H9 (cell line): ENCODE data around the gene TOGARAM1. TPM values are rescaled to one million over a fixed set of nuclear protein-coding genes. Genes with fewer than 3 reads are reported as not detected.

Source experiments
- DNase-seq: peaks from one replicate; pipeline ENCODE4 v3.0.0-alpha.2; 2017
- H2AFZ ChIP-seq: one replicate; pipeline ENCODE4 v1.6.1; 2013; ENCODE audit warnings: mild to moderate bottlenecking, low read length, control low read depth, moderate library complexity
- H2AK5ac ChIP-seq: 2 replicates; pipeline ENCODE4 v1.6.1; 2013; ENCODE audit warnings: low read length, control low read depth, mixed read lengths; ENCODE audit not compliant: insufficient read length
- H2BK120ac ChIP-seq: one replicate; pipeline ENCODE4 v1.6.1; 2013; ENCODE audit warnings: low read depth, mild to moderate bottlenecking, low read length, control low read depth, inconsistent platforms; ENCODE audit not compliant: poor library complexity, severe bottlenecking
- H2BK12ac ChIP-seq: 2 replicates; pipeline ENCODE4 v1.6.1; 2013; ENCODE audit warnings: low read length, control low read depth, mixed read lengths, low read depth; ENCODE audit not compliant: insufficient read length
- H2BK15ac ChIP-seq: 2 replicates; pipeline ENCODE4 v1.6.1; 2013; ENCODE audit warnings: low read depth, low read length, control low read depth
- H2BK20ac ChIP-seq: one replicate; pipeline ENCODE4 v1.6.1; 2013; ENCODE audit warnings: low read depth, mild to moderate bottlenecking, low read length, control low read depth, inconsistent platforms; ENCODE audit not compliant: poor library complexity, severe bottlenecking
- H2BK5ac ChIP-seq: 2 replicates; pipeline ENCODE4 v1.6.1; 2013; ENCODE audit warnings: low read length, control low read depth, mixed read lengths; ENCODE audit not compliant: insufficient read length
- H3K14ac ChIP-seq: 2 replicates; pipeline ENCODE4 v1.6.1; 2013; ENCODE audit warnings: low read length, control low read depth; ENCODE audit not compliant: insufficient read depth
- H3K18ac ChIP-seq: 2 replicates; pipeline ENCODE4 v1.6.1; 2013; ENCODE audit warnings: low read depth, mild to moderate bottlenecking, mixed read lengths, low read length, control low read depth; ENCODE audit not compliant: insufficient read length
- H3K23ac ChIP-seq: 2 replicates; pipeline ENCODE4 v1.6.1; 2013; ENCODE audit warnings: low read length, control low read depth, mixed read lengths, low read depth; ENCODE audit not compliant: insufficient read length
- H3K23me2 ChIP-seq: 2 replicates; pipeline ENCODE4 v1.6.1; 2013; ENCODE audit warnings: low read depth, mild to moderate bottlenecking, mixed read lengths, low read length, control low read depth; ENCODE audit not compliant: insufficient read length, poor library complexity, severe bottlenecking
- H3K27ac ChIP-seq: 2 replicates; pipeline ENCODE4 v1.5.1; 2013; ENCODE audit warnings: low read length, control low read depth, mixed read lengths, low read depth; ENCODE audit not compliant: insufficient read length
- H3K27me3 ChIP-seq: 2 replicates; pipeline ENCODE4 v1.6.1; 2013; ENCODE audit warnings: low read length, control low read depth, inconsistent platforms; ENCODE audit not compliant: insufficient read depth
- H3K4ac ChIP-seq: 2 replicates; pipeline ENCODE4 v1.6.1; 2013; ENCODE audit warnings: low read depth, mild to moderate bottlenecking, control low read depth, inconsistent platforms, low read length, moderate library complexity
- H3K4me1 ChIP-seq: 2 replicates; pipeline ENCODE4 v1.6.1; 2013; ENCODE audit warnings: low read length, control low read depth, inconsistent platforms; ENCODE audit not compliant: insufficient read depth
- H3K4me2 ChIP-seq: 2 replicates; pipeline ENCODE4 v1.6.1; 2013; ENCODE audit warnings: low read length, control low read depth, mixed read lengths; ENCODE audit not compliant: insufficient read length, insufficient read depth
- H3K56ac ChIP-seq: 2 replicates; pipeline ENCODE4 v1.6.1; 2013; ENCODE audit warnings: low read depth, mild to moderate bottlenecking, mixed read lengths, low read length, control low read depth; ENCODE audit not compliant: insufficient read length
- H3K79me1 ChIP-seq: 2 replicates; pipeline ENCODE4 v1.6.1; 2013; ENCODE audit warnings: low read depth, mild to moderate bottlenecking, moderate library complexity, low read length, control low read depth, inconsistent platforms; ENCODE audit not compliant: insufficient read depth, poor library complexity, severe bottlenecking
- H3K79me2 ChIP-seq: 2 replicates; pipeline ENCODE4 v1.6.1; 2013; ENCODE audit warnings: low read length, control low read depth, inconsistent platforms; ENCODE audit not compliant: insufficient read depth
- H3K9ac ChIP-seq: 2 replicates; pipeline ENCODE4 v1.6.1; 2013; ENCODE audit warnings: low read length, control low read depth, mixed read lengths; ENCODE audit not compliant: insufficient read length; ENCODE audit errors: extremely low read depth
- H3K9me3 ChIP-seq: one replicate; pipeline ENCODE4 v1.6.1; 2013; ENCODE audit warnings: low read depth, low read length, inconsistent platforms; ENCODE audit not compliant: control insufficient read depth
- H3T11ph ChIP-seq: one replicate; pipeline ENCODE4 v1.6.1; 2013; ENCODE audit warnings: mild to moderate bottlenecking, low read length, control low read depth, inconsistent platforms
- H4K20me1 ChIP-seq: one replicate; pipeline ENCODE4 v1.6.1; 2013; ENCODE audit not compliant: control insufficient read depth, insufficient read length, insufficient read depth
- H4K5ac ChIP-seq: 2 replicates; pipeline ENCODE4 v1.6.1; 2013; ENCODE audit warnings: low read depth, mild to moderate bottlenecking, mixed read lengths, low read length, control low read depth; ENCODE audit not compliant: insufficient read length
- H4K8ac ChIP-seq: replicated peaks from 2 replicates; pipeline ENCODE4 v1.6.1; 2013; ENCODE audit warnings: low read length, control low read depth, mixed read lengths, low read depth; ENCODE audit not compliant: insufficient read length
- H4K91ac ChIP-seq: 2 replicates; pipeline ENCODE4 v1.6.1; 2013; ENCODE audit warnings: low read depth, mild to moderate bottlenecking, moderate library complexity, mixed read lengths, low read length, control low read depth; ENCODE audit not compliant: insufficient read length
- H3K27ac Mint-ChIP-seq, 3 experiments: 2 replicates in 2 of 3; 3 replicates in 1 of 3; pipeline ENCODE4 v1.8.0; 2020 to 2021; ENCODE audit warnings: mixed read lengths in 3 of 3, mild to moderate bottlenecking in 1 of 3, moderate library complexity in 1 of 3
- H3K27me3 Mint-ChIP-seq: 2 replicates; pipeline ENCODE4 v1.8.0; 2021; ENCODE audit warnings: low read depth, mild to moderate bottlenecking, moderate library complexity, mixed read lengths
- H3K36me3 Mint-ChIP-seq, 3 experiments: 2 replicates in 2 of 3; 3 replicates in 1 of 3; pipeline ENCODE4 v1.8.0; 2020 to 2021; ENCODE audit warnings: low read depth in 3 of 3, mixed read lengths in 3 of 3; ENCODE audit not compliant: insufficient read depth in 1 of 3
- H3K4me1 Mint-ChIP-seq, 2 experiments: 2 replicates each; pipeline ENCODE4 v1.8.0; 2020; ENCODE audit warnings: mixed read lengths in 2 of 2
- H3K4me3 Mint-ChIP-seq, 2 experiments: 2 replicates in 1 of 2; 3 replicates in 1 of 2; pipeline ENCODE4 v1.8.0; 2020 to 2021; ENCODE audit warnings: mild to moderate bottlenecking in 2 of 2, mixed read lengths in 2 of 2, moderate library complexity in 1 of 2
- H3K9me3 Mint-ChIP-seq, 2 experiments: 2 replicates in 1 of 2; 3 replicates in 1 of 2; pipeline ENCODE4 v1.8.0; 2020; ENCODE audit warnings: mild to moderate bottlenecking in 2 of 2, mixed read lengths in 2 of 2, moderate library complexity in 1 of 2
- WGBS: extraction: QIAGEN DNeasy Blood & Tissue Kit; methylation state at CpG from one replicate; pipeline ENCODE4 v1.1.7; 2013; ENCODE audit warnings: missing lambda C conversion rate, low lambda C conversion rate, mixed read lengths; ENCODE audit not compliant: insufficient read length; ENCODE audit errors: extremely low coverage; 5-methylcytosine and 5-hydroxymethylcytosine counted together
- total RNA-seq: library from RNA; stranded (reverse); gene quantifications from 2 replicates; pipeline ENCODE4 v1.2.1, GENCODE V29; 2021
- TF ChIP-seq, protein P1 (sequence below): fragments of 200-600 bp; sonication (generic); conservative IDR thresholded peaks from 3 replicates; pipeline ENCODE4 v1.8.0; 2021; ENCODE audit warnings: antibody characterized with exemption, mild to moderate bottlenecking

The TOGARAM1 gene
- total RNA-seq, 1 experiment from 2014 or later: 11.4 TPM

DNA sequence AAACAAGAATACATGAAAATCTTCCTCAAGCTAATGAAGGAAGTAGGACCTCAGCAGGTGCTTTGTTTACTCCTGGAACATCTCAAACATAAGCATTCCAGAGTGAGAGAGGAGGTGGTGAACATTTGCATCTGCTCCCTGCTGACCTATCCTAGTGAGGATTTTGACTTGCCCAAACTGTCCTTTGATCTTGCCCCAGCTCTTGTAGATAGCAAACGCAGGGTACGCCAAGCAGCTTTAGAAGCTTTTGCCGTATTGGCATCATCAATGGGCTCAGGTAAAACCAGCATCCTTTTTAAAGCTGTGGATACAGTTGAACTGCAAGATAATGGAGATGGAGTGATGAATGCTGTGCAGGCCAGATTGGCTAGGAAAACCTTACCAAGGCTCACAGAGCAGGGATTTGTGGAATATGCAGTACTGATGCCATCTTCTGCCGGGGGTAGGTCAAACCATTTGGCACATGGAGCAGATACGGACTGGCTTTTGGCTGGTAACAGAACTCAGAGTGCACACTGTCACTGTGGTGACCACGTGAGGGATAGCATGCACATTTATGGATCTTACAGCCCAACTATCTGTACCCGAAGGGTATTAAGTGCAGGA, 1.9 kb downstream of the TOGARAM1 start:
- no peak overlapping the region for H3K4me3 Mint-ChIP-seq
- peaks cover 20% of the 10 kb centered on the region; the same call in 1 of the 2 replicates for H3K79me2 ChIP-seq
- no peak overlapping the region for H4K8ac ChIP-seq
- H3K14ac ChIP-seq: no peak overlapping the region
- no peak overlapping the region for H4K5ac ChIP-seq
- no peak overlapping the region for H3K27ac ChIP-seq
- no peak overlapping the region for H3K27ac Mint-ChIP-seq
- H3K9me3 Mint-ChIP-seq: 0 out of 5 replicates have a peak, but pooled peaks cover 0 to 3% of the 10 kb centered on the region in 2 experiments
- H2BK5ac ChIP-seq: no peak overlapping the region
- no peak overlapping the region for H3K4ac ChIP-seq
- H3K23ac ChIP-seq: no peak overlapping the region
- no peak overlapping the region for H2BK15ac ChIP-seq
- no peak overlapping the region for H2BK12ac ChIP-seq
- H2BK20ac ChIP-seq: no peak overlapping the region
- no peak for DNase-seq
- no peaks in the 10 kb centered on the region for H3K27me3 ChIP-seq
- no peaks in the 10 kb centered on the region for H3K27me3 Mint-ChIP-seq
- H3K18ac ChIP-seq: no peak overlapping the region
- H2BK120ac ChIP-seq: no peak overlapping the region
- H3K36me3 Mint-ChIP-seq: peaks cover 9 to 13% (median 11%) of the 10 kb centered on the region in 3 experiments; a peak in 5 of 7 replicates
- H3T11ph ChIP-seq: no peak overlapping the region
- no peak overlapping the region for H4K91ac ChIP-seq
- H3K56ac ChIP-seq: no peak overlapping the region
- peaks cover 49 to 51% of the 10 kb centered on the region in 2 experiments for H3K4me1 Mint-ChIP-seq
- H3K79me1 ChIP-seq: no peaks in the 10 kb centered on the region
- no peaks in the 10 kb centered on the region for H3K9me3 ChIP-seq
- WGBS: no CpG with 5 or more reads among the region's 7 CpGs
- H3K4me2 ChIP-seq: peak overlapping the region; percentile 99
- H3K4me1 ChIP-seq: peaks cover 10% of the 10 kb centered on the region
- H3K9ac ChIP-seq: peak overlapping the region; percentile 2
- peaks cover 24% of the 10 kb centered on the region for H3K23me2 ChIP-seq
- H2AK5ac ChIP-seq: no peak overlapping the region
- no peak overlapping the region for H2AFZ ChIP-seq
- no peaks in the 10 kb centered on the region for H4K20me1 ChIP-seq
- TF ChIP-seq, protein P1, sequence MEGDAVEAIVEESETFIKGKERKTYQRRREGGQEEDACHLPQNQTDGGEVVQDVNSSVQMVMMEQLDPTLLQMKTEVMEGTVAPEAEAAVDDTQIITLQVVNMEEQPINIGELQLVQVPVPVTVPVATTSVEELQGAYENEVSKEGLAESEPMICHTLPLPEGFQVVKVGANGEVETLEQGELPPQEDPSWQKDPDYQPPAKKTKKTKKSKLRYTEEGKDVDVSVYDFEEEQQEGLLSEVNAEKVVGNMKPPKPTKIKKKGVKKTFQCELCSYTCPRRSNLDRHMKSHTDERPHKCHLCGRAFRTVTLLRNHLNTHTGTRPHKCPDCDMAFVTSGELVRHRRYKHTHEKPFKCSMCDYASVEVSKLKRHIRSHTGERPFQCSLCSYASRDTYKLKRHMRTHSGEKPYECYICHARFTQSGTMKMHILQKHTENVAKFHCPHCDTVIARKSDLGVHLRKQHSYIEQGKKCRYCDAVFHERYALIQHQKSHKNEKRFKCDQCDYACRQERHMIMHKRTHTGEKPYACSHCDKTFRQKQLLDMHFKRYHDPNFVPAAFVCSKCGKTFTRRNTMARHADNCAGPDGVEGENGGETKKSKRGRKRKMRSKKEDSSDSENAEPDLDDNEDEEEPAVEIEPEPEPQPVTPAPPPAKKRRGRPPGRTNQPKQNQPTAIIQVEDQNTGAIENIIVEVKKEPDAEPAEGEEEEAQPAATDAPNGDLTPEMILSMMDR: no peak
